ENCODE results near the gene SEPTIN10. TPM values are rescaled to one million over a fixed set of nuclear protein-coding genes. Genes with fewer than 3 reads are reported as not detected.
"Not testable (repeated sequence)": the region's sequence is repeated elsewhere in the genome, so short reads cannot be mapped to it uniquely, and the experiment has no call there.

The SEPTIN10 gene
- total and polyA plus RNA-seq, 3 donors from 2014 or later = 118 to 151 (median 130) TPM

DNA sequence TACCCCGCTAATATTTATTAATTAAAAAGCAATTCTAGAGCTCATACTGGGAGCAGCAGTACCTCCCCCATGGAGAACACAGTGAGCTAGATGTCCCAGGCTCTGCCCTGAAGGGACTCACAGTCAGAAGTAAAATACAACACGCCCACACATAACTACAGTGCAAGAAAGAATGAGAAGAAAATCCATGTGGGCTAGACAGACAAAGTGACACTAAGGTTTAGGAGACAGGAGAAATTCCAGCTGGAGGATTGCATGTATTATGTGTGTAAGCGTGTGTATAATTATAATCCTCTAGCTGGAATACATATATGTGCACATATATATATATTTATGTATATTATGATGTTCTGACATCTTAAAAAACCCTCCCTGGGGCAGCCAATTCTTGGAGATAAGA is 16.1 kb upstream of the SEPTIN10 start:
- Histone ChIP-seq H3K27ac (no peak overlapping the region), H3K27me3 (no peaks in the 10 kb centered on the region), H3K4me1 (no peaks in the 10 kb centered on the region), H3K9me3 (no peaks in the 10 kb centered on the region), H3K4me3 (no peak overlapping the region), H3K36me3 (ENCODE audit: low read depth, missing control alignments) (no peaks in the 10 kb centered on the region)
- intact Hi-C loops (cut with DNase I; ENCODE audit: low total_unique reads) = no loop called here
- 65 to 81% methylated on average over 3 of the region's 3 CpGs for WGBS, 2 donors
- no peak for DNase-seq
- TF ChIP-seq POLR2A (IDR thresholded peaks at IDR 0.05) = no peak
- TF ChIP-seq, protein P1, sequence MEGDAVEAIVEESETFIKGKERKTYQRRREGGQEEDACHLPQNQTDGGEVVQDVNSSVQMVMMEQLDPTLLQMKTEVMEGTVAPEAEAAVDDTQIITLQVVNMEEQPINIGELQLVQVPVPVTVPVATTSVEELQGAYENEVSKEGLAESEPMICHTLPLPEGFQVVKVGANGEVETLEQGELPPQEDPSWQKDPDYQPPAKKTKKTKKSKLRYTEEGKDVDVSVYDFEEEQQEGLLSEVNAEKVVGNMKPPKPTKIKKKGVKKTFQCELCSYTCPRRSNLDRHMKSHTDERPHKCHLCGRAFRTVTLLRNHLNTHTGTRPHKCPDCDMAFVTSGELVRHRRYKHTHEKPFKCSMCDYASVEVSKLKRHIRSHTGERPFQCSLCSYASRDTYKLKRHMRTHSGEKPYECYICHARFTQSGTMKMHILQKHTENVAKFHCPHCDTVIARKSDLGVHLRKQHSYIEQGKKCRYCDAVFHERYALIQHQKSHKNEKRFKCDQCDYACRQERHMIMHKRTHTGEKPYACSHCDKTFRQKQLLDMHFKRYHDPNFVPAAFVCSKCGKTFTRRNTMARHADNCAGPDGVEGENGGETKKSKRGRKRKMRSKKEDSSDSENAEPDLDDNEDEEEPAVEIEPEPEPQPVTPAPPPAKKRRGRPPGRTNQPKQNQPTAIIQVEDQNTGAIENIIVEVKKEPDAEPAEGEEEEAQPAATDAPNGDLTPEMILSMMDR (IDR thresholded peaks at IDR 0.05) = no peak

DNA sequence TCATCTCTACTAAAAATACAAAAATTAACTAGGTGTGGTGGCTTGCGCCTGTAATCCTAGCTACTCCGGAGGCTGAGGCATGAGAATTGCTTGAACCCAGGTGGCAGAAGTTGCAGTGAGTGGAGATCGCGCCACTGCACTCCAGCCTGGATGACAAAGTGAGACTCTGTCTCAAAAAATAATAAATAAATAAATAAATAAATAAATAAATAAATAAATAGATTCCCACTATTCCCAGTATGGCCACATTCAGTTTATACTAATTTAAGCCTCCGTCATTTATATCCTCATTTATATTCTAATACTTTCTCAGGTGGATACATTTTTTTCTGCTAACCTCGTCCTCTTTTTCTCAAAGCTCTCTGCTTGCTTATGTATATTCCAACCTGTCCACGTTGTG is 14.6 kb upstream of the SEPTIN10 start:
- H3K4me3 ChIP-seq; intact Hi-C loops (cut with DNase I; ENCODE audit: low total_unique reads); H3K9me3 ChIP-seq; H3K36me3 ChIP-seq (ENCODE audit: low read depth, missing control alignments); H3K27ac ChIP-seq; H3K27me3 ChIP-seq; DNase-seq; H3K4me1 ChIP-seq: not testable (repeated sequence)
- 88 to 94% methylated on average over 7 of the region's 7 CpGs for WGBS, 2 donors

DNA sequence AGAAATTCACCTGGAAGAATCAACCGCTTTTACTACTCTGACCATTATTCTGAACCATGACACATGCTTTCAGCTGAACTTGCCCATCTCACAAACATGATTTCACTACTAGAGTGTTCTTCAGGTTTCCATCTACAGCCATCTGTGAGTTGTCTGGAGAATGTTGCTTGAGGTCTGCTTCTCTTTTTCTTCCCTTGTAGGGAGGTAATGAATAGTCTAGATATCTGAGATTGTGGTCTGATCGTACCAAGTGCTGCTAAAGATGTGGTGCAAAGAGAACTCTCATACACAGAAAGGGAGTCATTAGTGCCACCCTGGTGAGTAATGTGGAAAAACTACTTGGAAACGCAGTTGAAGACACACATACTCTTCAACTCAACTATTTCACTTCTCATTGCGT is 10.6 kb upstream of the SEPTIN10 start:
- 76 to 82% methylated on average over 4 of the region's 4 CpGs for WGBS, 2 donors
- no peaks in the 10 kb centered on the region for H3K36me3 ChIP-seq (ENCODE audit: low read depth, missing control alignments)
- no peak for TF ChIP-seq POLR2A (IDR thresholded peaks at IDR 0.05)
- TF ChIP-seq, protein P1 (IDR thresholded peaks at IDR 0.05) = no peak
- H3K9me3 ChIP-seq = no peaks in the 10 kb centered on the region
- no peak for DNase-seq
- H3K4me1 ChIP-seq = no peaks in the 10 kb centered on the region
- H3K4me3 ChIP-seq = no peak overlapping the region
- H3K27ac ChIP-seq = no peak overlapping the region
- intact Hi-C loops (cut with DNase I; ENCODE audit: low total_unique reads) = no loop called here
- no peaks in the 10 kb centered on the region for H3K27me3 ChIP-seq

DNA sequence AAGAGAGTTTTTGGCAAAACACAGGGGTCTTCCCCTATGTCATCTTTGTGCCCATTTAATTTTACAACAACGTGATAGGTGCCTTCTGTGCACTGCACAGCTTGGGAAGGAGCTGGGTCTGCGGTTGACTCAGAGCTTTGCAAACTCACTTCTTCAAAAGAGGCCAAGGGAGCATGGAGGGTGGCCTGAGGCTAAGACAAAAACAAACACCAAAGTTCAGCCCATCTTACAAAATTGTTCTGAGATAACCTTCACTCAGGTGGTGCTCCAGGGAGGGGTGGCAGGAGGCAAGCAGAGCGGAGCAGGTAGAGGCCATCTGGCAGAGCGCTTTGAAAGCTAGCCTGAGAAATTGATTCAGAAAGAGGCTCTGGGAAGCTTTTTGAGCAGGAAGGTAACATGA is 10.2 kb upstream of the SEPTIN10 start:
- TF ChIP-seq, protein P1 (IDR thresholded peaks at IDR 0.05) = no peak
- no peak for TF ChIP-seq POLR2A (IDR thresholded peaks at IDR 0.05)
- DNase-seq = no peak
- Histone ChIP-seq H3K4me1 (no peaks in the 10 kb centered on the region), H3K27ac (no peak overlapping the region), H3K36me3 (ENCODE audit: low read depth, missing control alignments) (no peaks in the 10 kb centered on the region), H3K9me3 (no peaks in the 10 kb centered on the region), H3K4me3 (no peak overlapping the region), H3K27me3 (no peaks in the 10 kb centered on the region)
- 93 to 96% methylated on average over 4 of the region's 4 CpGs for WGBS, 2 donors
- intact Hi-C loops (cut with DNase I; ENCODE audit: low total_unique reads) = no loop called here

DNA sequence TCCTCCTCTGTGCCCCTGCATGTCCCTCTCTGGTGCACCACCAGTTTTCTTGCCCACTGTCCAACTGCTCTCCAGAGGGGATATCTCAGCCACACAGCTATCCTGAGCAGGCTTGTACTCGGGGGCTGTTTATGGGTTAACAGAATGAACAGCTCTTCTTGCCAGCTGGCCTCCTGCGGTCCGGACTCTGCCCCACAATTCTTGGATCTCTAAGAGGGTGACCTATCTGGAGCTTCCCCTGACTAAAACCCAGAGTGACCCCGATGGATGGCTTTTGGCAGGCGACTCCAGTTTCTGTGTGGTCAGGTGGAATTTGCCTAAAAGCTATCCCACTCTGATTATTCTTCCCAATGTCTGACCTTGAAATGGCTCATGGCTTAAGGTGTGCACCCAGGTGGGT is 9.5 kb upstream of the SEPTIN10 start:
- intact Hi-C loops (cut with DNase I; ENCODE audit: low total_unique reads) = no loop called here
- no peak for TF ChIP-seq POLR2A (IDR thresholded peaks at IDR 0.05)
- TF ChIP-seq, protein P1 (IDR thresholded peaks at IDR 0.05) = no peak
- Histone ChIP-seq H3K36me3 (ENCODE audit: low read depth, missing control alignments) (no peaks in the 10 kb centered on the region), H3K4me3 (no peak overlapping the region), H3K27me3 (no peaks in the 10 kb centered on the region), H3K9me3 (no peaks in the 10 kb centered on the region), H3K4me1 (no peaks in the 10 kb centered on the region), H3K27ac (no peak overlapping the region)
- DNase-seq = no peak
- 62 to 65% methylated on average over 5 of the region's 5 CpGs for WGBS, 2 donors
